Left cardiac atrium (tissue), 4 donors: Measurements from ENCODE around the gene ISOC1. TPM values are rescaled to one million over a fixed set of nuclear protein-coding genes. Genes with fewer than 3 reads are reported as not detected.

ENCODE experiments used
- ATAC-seq, 2 donors: fragments of 200-7000 bp; cut with Tn5 transposase; one replicate each; pipeline ENCODE4 v1.9.1; 2020; ENCODE audit warnings: mild to moderate bottlenecking in 2 of 2, moderate library complexity in 2 of 2
- DNase-seq: peaks from one replicate; pipeline ENCODE4 v3.0.0-alpha.2; 2020
- intact Hi-C, 2 donors: fragments of 100-400 bp; cut with DNase I; formaldehyde crosslinking; loops; one replicate each; pipeline versions ENCODE4 v1.14.1 to v1.15.1; 2022 to 2023
- microRNA-seq, 2 donors: library from miRNA; unstranded; fragments of <30 nt; microRNA quantifications; one replicate each; pipeline ENCODE4 v1.2.0, GENCODE V29; 2020
- total RNA-seq, 2 donors: library from RNA; stranded (reverse); fragmentation: NEBNext Ultra II Directional; extraction: Animal tissue kit (Norgen Biotek cat#: 25700); gene quantifications; one replicate each; pipeline ENCODE4 v1.2.1, GENCODE V29; 2021
- donor health status: DM: no; HTN: yes; CAD: no.
- donor health status: DM: no; HTN: yes; CAD: no; lungs with severe emphysema.
- donor health status: DM: yes; HTN: yes; CAD: no.
- donor health status: Dilated cardiomyopathy.

Gene ISOC1
- total RNA-seq, 2 donors from 2014 or later = 78.7 to 103 TPM

DNA sequence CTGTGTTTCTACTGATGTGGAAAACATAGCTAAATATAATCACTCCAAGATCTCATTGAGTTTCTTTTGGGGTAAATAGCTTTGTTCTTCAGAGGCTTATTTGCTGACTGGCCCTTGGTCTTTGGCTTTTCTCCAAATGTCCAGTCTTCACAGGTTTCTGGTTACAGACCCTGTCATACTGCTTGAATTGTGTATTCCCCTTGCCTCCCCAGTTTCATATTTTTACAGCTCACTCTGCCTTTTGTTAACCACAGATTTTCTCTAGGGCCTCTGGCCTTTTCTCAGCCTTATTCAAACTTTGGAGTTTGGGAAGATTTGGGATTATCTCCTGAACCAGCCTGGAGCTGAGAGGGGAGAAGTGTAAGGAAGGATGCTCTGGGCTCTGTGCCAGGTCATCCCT lies 23.9 kb downstream of the ISOC1 start:
- DNase-seq = no peak
- no peak for ATAC-seq
- intact Hi-C loops = no loop called here

- intact Hi-C loops = no loop called here
- DNase-seq (no peak), ATAC-seq (no peak)
Measured at GRCh38 chr5:129118826-129119225, 24.3 kb downstream of the ISOC1 start.

DNA sequence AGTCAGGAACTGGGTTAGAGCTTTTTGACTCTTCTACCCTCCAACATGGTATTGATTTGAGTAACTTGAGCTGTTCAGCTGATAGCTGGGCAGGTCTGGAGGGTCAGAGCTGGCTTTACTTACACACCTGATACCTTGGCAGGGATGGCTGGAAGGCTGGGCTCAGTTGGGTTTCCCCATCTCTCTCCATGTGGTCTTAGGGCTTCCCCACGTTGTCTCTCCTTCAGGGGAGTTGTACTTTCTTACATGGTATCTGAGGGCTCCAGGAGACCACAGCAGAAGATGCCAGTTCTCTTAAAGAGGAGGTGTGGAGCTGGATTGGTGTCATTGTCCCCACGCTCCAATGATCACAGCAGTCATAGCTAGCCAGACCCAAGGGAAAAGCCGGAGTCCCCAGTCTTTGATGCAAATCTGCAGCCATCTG lies 25.6 kb downstream of the ISOC1 start:
- no peak for ATAC-seq
- no peak for DNase-seq
- intact Hi-C loops = no loop called here

DNA sequence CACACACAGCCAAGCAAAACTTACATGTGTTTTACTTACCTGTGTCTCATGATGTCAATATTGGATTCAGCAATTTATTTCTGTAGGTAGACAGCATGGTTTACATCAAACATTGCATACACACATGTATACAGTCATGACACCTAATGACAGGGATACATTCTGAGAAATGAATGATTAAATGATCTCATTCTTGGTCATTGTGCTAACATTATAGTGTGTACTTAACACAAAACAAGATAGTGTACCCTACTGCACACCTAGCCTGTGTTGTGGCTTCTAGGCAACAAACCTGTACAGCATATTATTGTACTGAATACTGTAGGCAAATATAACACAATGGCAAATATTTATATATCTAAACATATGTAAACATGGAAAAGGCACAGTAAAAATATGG lies 28.0 kb downstream of the ISOC1 start:
- intact Hi-C loops = no loop called here
- DNase-seq (no peak), ATAC-seq (no peak)

DNA sequence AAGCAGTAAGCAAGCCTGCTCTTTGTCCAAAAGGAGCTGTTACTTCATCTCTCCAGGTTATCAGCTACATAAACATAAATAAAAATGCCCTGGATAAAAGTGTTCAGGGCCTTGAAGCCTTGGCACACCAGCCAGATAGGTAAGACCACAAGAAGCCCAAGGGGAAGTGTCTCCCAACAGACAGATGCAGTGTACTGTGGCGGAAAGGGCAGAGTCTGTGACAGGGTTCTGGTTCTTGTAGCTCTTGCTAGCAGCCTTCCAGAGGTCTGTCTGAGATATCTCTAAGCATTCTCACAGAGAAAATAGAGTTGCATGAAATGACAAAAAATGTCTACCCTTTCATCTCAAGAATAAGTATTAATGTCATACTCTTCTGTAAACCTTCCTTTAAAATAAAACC lies 30.1 kb downstream of the ISOC1 start:
- intact Hi-C loops = no loop called here
- DNase-seq = no peak
- ATAC-seq = no peak

DNA sequence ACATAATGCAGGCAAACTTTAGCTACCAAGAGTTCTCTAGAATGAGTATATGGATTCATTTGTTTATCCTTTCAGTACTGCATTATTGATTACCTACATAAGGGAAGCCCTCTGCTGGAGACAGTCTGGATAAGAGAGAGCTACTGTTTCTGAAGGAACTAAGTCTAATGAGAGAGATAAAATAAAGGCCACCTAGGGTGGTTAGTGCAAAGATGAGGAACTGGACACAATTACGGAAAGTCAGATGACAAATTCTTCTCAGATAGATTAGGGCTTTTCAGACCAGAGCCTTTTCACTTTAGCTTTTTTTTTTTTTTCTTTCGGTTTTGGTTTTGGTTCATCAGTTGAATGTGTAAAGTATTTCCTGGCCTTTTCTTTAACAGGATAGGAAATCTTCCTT lies 31.3 kb downstream of the ISOC1 start:
- ATAC-seq (peak in 1 of 2 donors; percentile 30), DNase-seq (no peak)
- intact Hi-C loops = no loop called here

GRCh38 chr5:129133553-129133952 lies 39.0 kb downstream of the ISOC1 start:
- DNase-seq (no peak), ATAC-seq (no peak)
- intact Hi-C loops = loop anchor here in 1 of 2 donors (10.0 kb wide), 1 partner anchor 229 kb away; no protein-coding TSS in a partner anchor

GRCh38 chr5:129135633-129136032 lies 41.1 kb downstream of the ISOC1 start:
- ATAC-seq (no peak), DNase-seq (no peak)
- intact Hi-C loops = loop anchor here in 1 of 2 donors (10.0 kb wide), 1 partner anchor 231 kb away; no protein-coding TSS in a partner anchor

- ATAC-seq (no peak), DNase-seq (no peak)
- intact Hi-C loops = loop anchor here in 1 of 2 donors (10.0 kb wide), 1 partner anchor 233 kb away; no protein-coding TSS in a partner anchor
Measured at GRCh38 chr5:129137637-129138036, 43.1 kb downstream of the ISOC1 start.

GRCh38 chr5:129141078-129141477 lies 46.5 kb downstream of the ISOC1 start:
- intact Hi-C loops = no loop called here
- ATAC-seq (no peak), DNase-seq (no peak)

- no peak for DNase-seq
Measured at GRCh38 chr5:129141696-129142095, 47.1 kb downstream of the ISOC1 start.

DNA sequence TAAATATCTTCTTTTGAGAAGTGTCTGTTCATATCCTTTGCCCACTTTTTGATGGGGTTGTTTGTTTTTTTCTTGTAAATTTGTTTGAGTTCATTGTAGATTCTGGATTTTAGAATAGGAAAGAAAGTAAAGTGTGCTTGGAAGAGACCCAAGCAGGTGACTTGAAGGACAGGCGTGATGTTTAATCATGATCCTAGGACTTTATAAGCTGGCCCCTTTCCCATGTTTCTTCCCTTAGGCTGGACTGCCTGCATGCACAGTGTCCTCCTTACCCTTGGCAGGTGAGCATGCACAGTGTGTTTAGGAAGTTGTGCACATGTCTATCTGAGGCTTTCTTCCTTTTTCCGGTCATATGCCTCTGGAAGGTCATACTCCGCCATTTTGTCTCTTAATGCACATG lies 61.3 kb downstream of the ISOC1 start:
- DNase-seq = no peak
- ATAC-seq = no peak
- intact Hi-C loops = no loop called here

More at GRCh38 chr5:129141696-129142095, 47.1 kb downstream of the ISOC1 start:
- intact Hi-C loops = no loop called here
- ATAC-seq = no peak

DNA sequence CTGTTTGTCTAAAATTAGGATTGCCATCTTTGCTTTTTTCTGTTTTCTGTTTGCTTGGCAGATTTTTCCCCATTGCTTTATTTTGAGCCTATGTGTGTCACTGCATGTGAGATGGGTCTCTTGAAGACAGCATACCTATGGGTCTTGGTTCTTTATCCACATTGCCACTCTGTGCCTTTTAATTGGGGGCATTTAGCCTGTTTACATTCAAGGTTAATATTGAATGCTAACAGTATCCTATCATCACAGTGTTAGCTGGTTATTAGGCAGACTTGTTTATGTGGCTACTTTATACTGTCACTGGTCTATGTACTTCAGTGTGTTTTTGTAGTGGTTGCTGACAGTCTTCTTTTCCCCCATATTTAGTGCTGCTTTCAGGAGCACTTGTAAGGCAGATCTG lies 67.3 kb downstream of the ISOC1 start:
- intact Hi-C loops = no loop called here
- ATAC-seq (no peak), DNase-seq (no peak)

Small RNA genes within 50 kb of the gene (microRNA-seq; reads per million reads assigned to microRNA genes)
- 0.60 to 0.82 reads per million in 2 donors for gene MIR4633

Other genes with a start within 250 kb of the ISOC1 start
- 10 to 100 TPM; 31.7 to 37.4 TPM for gene SLC27A6, start 129.3 kb upstream of the ISOC1 start, total RNA-seq